GM12873 (cell line): ENCODE measurements around the gene MLLT10.

Source experiments
- TF ChIP-seq, protein P1 (sequence below): IDR thresholded peaks from 2 replicates; pipeline ENCODE4 v1.5.1; 2012; ENCODE audit warnings: low read depth, mild to moderate bottlenecking, moderate library complexity, low read length, control low read depth; ENCODE audit not compliant: insufficient read depth; ENCODE audit errors: missing control alignments

The MLLT10 gene

DNA sequence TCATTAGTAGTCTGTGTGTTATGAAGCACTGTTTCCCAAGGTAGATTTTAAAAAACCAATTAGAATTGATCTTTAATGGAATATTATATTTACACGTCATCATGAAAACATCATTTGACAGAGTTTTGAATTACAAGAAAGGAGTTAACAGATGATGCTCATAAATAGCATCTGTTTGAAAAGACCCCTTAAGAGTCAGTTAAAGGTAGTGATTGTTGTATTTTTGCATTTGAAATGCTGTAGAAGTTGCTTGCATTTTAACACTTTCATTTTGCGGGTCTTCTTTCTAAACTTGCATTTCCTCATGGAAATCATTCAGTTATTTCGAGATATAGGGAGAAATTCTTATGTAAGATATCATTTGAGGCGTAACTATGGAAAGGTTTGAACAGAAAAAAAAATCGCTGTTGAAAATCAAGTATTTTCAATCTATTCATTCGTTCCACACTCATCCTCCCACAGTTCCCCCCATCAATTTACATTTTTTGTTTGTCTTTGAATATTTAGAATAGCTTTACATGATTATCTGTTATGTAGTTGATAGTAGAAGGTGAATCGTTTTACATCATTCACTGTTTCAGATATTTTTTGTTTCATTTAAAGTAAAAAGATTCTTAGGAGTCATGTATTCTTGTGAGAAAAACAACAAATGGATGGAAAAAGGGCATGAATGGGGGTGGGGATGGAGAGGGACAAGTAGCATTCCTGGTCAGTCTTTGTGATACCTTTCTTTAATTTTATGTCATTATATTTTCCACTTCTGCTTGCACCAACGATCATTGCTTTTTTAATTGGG is 5.6 kb upstream of the MLLT10 start:
- TF ChIP-seq, protein P1, sequence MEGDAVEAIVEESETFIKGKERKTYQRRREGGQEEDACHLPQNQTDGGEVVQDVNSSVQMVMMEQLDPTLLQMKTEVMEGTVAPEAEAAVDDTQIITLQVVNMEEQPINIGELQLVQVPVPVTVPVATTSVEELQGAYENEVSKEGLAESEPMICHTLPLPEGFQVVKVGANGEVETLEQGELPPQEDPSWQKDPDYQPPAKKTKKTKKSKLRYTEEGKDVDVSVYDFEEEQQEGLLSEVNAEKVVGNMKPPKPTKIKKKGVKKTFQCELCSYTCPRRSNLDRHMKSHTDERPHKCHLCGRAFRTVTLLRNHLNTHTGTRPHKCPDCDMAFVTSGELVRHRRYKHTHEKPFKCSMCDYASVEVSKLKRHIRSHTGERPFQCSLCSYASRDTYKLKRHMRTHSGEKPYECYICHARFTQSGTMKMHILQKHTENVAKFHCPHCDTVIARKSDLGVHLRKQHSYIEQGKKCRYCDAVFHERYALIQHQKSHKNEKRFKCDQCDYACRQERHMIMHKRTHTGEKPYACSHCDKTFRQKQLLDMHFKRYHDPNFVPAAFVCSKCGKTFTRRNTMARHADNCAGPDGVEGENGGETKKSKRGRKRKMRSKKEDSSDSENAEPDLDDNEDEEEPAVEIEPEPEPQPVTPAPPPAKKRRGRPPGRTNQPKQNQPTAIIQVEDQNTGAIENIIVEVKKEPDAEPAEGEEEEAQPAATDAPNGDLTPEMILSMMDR = no peak

DNA sequence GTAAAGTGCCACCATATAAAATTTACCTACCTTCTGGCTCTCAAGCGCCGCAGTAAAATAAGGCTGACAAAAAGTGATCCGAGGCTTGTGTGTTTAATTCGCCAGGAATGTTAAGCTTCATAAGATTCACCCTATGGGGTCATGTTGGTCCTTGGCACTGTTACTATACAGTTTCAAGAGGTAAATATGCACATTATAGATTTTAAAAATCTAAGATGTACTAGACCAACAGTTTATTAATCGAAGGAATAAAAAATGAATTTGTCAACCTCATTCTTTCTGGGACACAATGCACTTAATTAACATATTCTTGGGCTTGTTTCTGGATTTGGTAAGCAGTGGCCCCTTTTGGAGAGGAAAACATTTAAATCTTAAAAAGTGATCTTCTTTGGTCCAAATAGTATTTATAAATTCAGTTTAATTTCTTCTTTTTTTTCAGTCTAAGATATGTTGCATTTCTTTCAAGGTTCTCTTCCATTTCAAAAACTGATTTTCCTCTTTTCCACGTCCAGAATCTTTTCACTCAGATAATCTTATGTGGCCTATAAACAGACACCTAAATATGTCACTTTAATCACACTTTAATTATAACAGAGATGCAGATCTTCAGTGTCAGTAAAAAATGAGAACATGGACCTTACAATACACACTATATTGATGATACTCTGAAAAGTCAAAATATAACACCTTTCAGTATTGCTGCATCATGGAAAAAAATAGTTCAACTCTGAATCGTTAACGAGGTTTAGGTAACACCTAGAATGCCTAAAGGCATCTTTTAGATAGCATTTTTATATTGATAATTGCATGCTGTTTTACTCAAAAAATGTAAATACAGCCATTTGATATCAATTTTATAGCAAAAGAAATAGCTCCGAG is 4.8 kb upstream of the MLLT10 start:
- TF ChIP-seq, protein P1 = no peak

DNA sequence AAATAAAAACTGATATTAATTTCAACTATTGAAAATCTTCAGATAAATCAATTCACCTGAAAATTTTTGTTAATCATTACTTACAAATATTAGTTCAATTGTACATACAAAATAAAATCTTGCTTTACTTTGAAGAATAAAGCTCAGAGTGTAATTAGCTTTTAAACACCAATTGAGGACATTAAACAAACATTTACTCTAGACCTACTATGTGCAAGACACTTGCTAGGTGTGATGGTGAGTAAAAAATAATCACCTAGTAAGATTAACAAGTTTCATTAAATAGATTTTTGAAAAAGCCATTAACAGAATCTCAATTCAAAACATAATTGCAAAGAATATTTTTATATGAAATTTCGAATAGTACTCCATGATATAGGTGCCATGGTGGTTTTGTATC is 3.9 kb upstream of the MLLT10 start:
- TF ChIP-seq, protein P1 = no peak

DNA sequence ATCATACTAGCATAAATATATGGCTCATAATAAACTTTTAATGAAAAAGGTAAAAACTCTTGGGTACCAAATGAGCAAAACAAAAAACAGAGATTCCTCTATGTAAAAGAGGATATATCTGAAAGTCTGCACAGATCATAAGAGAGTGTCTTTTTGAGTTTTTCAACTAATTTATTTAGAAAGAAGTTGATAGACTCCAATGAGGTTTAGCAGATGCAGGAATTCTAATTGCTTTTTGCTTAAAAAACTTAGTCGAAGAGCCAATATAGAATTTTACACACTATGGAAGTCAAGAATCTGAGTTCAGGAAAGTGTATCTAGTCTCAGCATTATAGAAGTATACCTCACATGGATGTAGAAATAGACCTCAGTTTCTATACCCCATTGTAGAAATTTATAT is 3.4 kb upstream of the MLLT10 start:
- TF ChIP-seq, protein P1 = no peak

DNA sequence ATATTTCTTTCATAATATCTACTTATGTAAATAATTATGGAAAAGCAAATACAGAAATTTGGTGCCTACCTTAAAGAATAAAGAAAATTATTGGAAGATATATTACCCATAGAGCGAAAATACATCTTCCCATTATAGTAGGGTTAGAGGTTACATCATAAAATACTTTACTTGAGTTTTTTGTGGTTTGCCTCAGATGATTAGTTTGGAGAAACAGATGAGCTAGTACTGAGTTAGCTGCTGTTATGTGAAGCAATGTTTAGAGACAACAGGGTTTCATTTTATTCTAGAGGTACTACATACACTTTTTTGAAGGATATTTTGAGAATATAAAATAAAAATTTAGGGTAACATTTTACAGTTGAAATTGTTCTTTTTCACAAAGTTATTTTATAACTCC is 2.9 kb upstream of the MLLT10 start:
- TF ChIP-seq, protein P1 = no peak

DNA sequence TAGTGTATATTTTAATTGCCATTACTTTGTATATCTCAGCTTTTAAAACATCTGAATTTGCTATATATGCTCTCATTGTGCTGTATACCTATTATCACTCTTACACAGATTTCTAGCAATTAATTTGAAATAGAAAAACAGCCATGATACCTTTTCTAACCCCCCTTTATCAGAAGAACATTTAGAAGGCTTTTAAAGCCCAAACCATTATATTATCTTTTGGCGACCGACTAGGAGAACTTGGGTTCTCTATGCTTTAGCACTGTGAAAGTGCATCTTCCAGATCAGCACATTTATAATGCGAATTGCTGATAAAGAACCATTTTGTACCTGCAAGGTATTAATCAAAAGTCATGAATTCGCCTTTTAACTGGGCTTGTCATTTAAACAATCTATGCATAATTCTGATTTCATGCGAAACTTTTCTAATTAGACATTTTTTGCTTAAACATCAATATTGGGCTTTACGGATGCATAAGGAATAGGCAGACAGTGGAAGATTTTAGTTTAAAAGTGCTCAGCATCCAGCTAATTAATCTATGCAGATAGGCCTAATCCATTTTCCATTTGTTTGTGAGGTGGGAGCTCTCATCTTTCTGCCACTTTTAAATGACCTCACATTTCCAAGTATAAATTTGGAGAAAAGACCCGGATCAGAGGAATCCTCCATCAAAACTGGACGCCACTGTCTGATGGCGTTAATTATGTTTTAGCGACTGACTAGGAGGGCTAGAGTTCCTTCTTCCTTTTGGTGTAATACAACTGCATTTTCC is 1.2 kb upstream of the MLLT10 start:
- TF ChIP-seq, protein P1 = no peak

DNA sequence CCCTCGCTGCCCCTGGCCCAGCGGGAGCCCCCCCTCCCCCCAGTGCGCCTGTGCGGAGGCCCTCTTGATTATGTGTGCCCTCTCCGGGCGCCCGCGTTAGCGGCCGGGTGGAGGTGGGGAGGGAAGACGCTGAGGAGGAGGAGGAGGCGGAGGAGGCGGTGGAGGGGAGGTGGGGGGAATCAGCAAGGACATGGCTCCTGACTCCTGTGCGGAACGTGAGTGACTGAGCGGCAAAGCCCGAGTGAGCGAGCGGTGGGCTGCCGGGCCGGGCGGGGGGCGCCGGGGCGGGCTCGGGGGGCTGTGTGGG is 201 bp downstream of the MLLT10 start:
- TF ChIP-seq, protein P1 = no peak
